Fibroblast of pulmonary artery (primary cell): ENCODE measurements around the gene PIP4P1.
A peak's percentile ranks its signal among the peaks of the same experiment; 100 is the strongest.
"Not testable (repeated sequence)": the region's sequence is repeated elsewhere in the genome, so short reads cannot be mapped to it uniquely, and the experiment has no call there.

Source experiments
- DNase-seq: peaks from one replicate; pipeline ENCODE4 v3.0.0-alpha.2; 2010; ENCODE audit warnings: low read depth
- H3K4me3 ChIP-seq: replicated peaks from 2 replicates; pipeline ENCODE4 v1.5.1; 2011; ENCODE audit warnings: low read depth, mild to moderate bottlenecking, control low read depth, low read length, moderate library complexity
- CTCF ChIP-seq: IDR thresholded peaks from 2 replicates; pipeline ENCODE4 v1.5.1; 2011; ENCODE audit warnings: mild to moderate bottlenecking, control low read depth, low read length, inconsistent platforms; ENCODE audit errors: missing control alignments

PIP4P1 gene

DNA sequence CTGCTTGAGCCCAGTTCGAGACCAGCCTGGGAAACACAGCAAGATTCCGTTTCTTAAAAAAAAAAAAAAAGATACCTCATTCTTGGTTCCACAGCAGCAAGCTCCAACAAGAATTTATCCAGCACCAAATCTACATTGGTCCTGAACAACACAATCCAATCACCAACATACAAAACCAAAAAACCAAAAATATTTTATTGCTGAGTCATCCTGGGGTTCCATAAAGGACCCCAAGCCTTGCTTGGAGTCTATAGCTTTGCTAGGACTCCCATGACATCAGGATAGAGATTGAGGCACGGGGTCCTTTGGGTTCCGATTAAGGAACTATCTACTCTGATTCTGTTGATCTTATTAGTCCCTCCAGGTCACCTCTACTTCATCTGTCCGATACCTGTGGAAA lies 14.3 kb downstream of the PIP4P1 start:
- no peak overlapping the region for H3K4me3 ChIP-seq
- no peak for DNase-seq
- no peak for TF ChIP-seq CTCF

DNA sequence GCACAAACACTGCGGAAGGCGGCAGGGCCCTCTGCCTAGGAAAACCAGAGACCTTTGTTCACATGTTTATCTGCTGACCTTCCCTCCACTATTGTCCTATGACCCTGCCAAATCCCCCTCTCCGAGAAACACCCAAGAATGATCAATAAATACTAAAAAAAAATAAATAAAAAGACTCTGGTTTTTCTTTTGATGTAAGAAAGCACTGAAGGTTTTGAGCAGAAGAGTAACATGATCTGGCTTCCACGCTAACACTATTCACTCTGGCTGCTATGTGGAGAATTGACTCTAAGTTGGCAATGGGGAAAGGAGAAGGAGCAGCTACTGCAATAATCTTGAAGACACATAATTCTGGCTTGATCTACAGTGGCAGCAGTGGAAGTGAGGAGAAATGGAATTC lies 17.6 kb downstream of the PIP4P1 start:
- H3K4me3 ChIP-seq, DNase-seq: not testable (repeated sequence)

DNA sequence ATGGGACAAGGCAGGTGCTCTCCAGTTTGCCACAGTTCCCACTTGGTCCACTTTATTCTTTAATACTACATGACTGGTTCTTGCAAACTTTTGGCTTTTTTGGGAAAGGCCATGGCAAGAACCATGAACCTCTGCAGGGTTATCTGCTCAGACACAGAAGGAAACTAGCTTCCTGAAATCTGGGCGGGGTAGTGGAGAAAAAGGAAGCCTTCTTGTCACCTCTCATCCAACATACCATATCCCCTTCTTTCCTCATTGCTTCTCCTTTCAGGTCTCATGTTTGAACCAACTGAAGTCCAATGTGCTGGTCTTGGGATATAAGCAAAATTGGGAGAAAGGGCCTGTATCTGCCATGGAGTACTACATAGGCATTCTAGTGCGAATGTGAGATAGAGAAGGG lies 19.8 kb downstream of the PIP4P1 start:
- TF ChIP-seq CTCF: no peak
- no peak for DNase-seq

GRCh38 chr14:20440882-20441281 lies 20.4 kb downstream of the PIP4P1 start:
- no peak overlapping the region for H3K4me3 ChIP-seq
- no peak for TF ChIP-seq CTCF
- no peak for DNase-seq

More for the DNA sequence above, 19.8 kb downstream of the PIP4P1 start:
- H3K4me3 ChIP-seq: no peak overlapping the region

GRCh38 chr14:20440465-20440864 lies 20.8 kb downstream of the PIP4P1 start:
- no peak for TF ChIP-seq CTCF
- DNase-seq: no peak
- H3K4me3 ChIP-seq: no peak overlapping the region

GRCh38 chr14:20438664-20439063 lies 22.6 kb downstream of the PIP4P1 start:
- TF ChIP-seq CTCF: no peak
- no peak overlapping the region for H3K4me3 ChIP-seq
- no peak for DNase-seq

- TF ChIP-seq CTCF: no peak
- H3K4me3 ChIP-seq: no peak overlapping the region
- DNase-seq: peak; percentile 53
These were observed 24.9 kb downstream of the PIP4P1 start for GRCh38 chr14:20436363-20436755.
